GM18907 (cell line): ENCODE measurements around the gene USH1C.

Experiments used
- ATAC-seq: cut with Tn5 transposase; IDR thresholded peaks from one replicate; pipeline ENCODE4 v1.9.1; 2021; ENCODE audit warnings: mild to moderate bottlenecking, moderate library complexity; ENCODE audit not compliant: unreplicated experiment

The USH1C gene

DNA sequence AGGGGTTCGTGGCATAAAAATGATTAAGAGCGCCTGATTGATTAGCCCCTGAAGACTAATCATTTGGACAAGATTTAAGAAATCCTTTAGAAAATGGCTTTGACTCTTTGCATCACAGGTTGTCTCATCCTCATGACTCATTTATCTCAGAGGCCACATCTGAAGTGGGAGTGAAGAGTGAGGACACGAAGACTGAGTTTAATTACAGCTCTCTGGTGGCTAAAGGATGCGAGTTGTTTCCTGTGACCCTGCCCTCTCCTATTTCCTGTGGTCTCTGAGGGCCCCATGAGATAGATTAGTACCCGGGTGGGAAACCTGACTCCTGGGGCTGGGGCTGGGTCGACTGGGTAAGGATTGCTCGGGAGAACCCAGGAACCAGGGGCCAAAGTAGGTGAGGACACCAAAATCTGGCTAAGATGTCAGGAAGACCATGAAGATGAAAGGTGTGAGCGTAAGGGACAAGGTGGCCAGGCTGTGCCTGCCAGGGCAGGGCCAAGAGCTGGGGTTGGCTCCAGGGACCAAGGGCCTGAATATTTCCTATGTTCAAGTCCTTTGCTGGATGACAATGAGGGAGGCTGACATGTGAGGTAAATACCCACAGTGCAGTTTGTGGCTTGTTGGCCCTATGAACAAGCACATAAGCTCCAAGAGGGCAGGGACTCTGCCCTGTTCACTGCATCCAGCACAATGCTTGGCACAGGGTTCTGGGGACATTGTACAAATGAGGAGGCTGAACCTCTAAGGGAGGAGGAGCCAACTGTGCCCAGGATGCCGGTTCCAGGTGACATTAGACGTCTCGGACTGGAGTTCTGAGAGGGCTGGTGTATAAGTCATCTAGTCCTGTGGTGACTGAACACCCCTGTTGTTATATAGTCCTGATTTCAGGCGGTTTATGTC, 6.5 kb upstream of the USH1C start:
- no peak for ATAC-seq

DNA sequence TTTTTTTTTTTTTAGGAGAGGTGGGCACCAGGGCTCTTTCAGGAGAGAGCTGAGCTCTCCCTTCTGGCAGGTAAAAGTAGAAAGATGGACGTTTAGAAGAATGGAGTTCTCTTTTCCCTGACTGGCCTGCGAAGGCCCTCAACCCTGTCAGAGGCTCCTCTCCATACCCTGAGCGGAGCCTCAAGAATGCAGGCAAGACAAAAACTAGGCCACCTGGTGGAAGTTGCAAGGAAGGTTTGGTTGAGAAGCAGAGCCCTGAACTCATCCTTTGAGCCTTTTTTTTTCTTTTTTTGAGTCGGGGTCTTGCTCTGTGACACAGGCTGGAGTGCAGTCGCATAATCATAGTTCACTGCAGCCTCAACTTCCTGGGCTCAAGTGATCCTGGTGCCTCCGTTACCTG, 4.2 kb upstream of the USH1C start:
- no peak for ATAC-seq

DNA sequence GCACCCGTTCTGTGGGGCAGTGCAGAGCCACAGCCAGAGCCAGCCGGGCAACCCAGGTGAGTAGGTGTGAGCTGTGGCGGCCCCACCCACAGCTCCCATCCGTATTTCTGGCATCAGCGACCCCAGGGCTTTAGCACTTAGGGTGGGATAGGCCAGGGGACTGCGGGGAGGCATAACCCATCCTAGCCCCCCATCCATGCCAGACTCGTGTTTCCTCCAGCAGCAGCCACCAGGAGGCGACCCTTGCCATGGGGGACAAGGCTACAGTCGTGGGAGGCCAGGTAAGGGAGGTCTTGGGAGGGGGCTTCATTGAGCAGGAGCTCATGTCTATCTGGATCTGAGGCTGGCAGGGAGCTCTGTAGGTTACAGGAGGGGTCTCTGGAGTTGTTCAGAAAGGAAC, 3.7 kb upstream of the USH1C start:
- no peak for ATAC-seq

DNA sequence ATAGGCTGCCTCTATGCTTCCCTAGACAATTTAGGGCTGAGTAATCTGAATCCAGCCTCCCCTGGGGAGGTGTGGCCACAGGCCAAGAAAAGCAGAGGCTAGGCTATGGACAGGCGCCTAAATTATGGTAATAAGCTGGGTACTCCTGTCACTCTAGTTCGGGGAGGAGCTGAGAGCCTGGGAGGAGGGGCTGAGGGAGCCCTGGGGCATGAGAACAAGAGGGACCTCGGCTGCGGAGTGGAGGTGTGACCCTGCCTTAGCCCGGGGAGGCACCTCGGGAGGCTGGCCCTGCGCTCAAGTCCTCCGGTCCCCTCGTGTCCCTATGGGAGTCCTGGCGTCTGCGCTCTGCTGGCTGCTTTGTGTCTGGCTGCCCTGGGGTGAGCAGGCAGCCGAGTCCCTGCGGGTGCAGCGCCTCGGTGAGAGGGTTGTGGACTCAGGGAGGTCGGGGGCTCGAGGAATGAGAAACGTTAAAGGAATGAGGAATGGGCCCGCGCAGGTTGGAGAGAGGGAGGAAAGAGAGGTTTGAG, 2.9 kb upstream of the USH1C start, which contains the start of gene OTOG:
Gene OTOG (plus strand): TSS at position 209 of the 527 bp plus-strand sequence. CDS start 114 bp downstream, at position 323.
- ATAC-seq: no peak

DNA sequence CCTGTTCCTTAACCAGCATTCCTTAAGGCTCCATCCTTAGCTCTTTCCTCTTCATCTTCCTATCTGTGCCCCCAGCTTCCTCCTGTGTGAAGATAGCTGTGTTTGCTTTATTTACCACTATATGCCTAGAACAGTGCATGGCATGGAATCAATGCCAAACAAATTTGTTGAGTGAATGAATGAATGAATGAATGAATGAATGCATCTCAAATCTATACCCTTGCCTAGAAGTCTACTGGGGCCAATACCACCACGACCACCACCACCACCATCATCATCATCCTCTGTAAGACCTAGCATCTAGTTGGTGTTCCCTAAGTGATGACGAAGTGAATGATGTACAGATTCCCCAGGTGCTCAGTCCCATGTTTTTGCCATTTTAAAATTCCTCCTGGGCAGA, 2.0 kb upstream of the USH1C start:
- no peak for ATAC-seq

DNA sequence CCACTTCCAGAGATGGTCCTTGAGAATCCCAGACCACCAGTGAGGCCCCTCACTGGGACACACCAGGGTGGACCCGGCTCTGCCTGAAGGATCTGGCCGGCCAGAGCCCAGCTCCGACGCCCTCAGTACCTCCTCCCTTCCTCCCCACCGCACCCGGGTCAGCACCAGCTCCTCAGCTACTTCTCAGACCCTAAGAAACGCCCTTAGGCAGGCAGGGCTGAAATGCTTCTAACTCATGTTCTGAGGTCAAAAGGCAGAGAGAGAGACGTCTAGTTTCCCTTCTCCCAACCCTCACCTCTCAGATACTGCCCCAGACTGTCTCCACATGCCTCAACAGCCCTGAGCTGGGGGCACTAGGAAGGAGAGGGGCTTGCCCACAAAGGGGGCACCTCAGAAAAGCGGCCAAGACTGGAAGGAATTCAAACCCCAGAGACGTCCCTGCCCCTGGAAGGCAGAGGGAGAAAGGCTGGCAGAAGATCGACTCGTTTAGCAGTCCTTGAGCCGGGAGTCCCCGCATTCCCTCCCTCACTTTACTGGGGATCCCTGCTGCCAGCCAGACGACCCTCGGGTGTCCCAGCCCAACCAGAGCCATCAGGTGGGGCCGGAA, 539 bp downstream of the USH1C start:
- ATAC-seq: no peak

DNA sequence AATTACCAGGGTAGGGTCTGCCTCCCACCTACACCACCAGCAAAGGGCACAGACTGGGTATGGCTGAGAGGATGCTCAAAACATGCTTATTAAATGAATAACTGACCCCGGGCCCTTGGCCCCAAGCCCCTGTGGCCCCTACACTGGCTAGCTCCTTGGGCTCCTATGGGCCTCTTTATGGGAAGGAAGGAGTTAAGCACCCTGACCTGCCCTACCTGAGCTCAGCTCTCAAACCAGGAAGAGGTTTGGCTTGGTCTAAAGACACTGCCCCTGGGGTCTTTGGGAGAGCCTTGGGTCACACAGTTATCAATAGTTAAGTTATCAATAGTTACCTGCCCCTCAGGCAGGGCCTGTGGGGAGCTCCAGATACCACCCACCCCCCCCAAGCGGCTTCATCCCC, 1.2 kb downstream of the USH1C start:
- no peak for ATAC-seq

DNA sequence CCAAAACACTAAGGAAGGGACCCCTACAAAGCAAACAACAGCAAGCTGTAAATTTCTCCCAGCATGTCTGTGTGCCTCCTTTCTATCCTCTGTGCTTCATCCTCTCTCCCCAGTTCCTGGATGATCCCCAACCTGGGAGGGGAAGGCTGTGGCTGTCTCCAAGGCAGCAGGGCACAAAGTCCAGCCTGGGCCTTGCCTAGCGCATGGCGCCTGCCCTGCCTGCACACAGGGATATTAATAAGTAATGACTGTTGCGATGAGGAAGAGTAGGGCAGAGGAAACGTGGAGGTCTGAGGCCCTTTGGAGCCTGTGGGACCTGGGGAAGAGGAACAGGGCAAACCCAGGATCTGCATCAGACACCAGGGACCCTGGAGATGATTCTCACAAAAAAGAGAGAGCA, 2.0 kb downstream of the USH1C start:
- no peak for ATAC-seq

DNA sequence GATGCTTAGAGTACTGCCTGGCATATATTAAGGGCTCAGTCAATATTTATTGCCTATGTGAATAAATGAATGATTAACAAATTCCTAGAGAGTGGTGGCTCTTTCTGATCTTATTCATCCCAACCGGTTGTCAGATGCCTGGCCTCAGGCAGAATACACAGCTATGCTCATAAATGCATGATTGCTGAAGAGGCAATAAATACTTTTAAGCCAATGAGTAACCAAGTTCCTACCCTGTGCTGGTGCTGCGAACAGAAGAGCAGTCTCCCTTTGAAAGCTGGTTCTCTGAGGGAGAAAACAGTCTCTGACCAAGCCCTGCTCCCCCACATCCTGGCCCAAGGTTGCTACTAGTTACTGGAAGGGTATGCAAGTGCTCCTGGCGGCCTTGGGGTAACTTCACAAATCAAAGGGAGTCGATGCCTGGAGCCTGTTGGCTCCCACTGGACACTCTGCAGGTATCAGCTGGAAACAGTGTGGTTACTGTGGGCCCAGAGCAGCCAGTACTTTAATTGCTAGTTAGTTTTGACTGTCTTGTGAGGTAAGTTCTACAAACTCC, 2.8 kb downstream of the USH1C start:
- ATAC-seq: no peak

DNA sequence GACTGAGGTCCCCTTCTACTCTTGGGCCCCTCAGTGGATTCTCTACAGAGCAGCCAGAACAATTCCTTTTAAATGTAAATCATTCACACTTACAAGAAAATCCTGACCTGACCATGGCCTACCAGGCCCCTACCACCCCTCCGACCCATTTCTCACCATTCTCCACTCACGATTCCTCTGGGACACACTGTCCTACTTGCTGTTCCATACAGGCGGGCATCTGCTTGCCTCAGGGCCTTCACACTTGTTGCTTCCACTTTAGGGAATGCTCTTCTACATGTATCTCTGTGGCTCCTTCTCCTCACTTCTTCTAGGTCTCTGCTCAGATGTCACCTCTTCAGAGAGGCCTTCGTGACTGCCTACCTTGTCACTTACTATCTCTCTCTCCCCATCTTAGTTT, 3.4 kb downstream of the USH1C start:
- ATAC-seq: no peak

DNA sequence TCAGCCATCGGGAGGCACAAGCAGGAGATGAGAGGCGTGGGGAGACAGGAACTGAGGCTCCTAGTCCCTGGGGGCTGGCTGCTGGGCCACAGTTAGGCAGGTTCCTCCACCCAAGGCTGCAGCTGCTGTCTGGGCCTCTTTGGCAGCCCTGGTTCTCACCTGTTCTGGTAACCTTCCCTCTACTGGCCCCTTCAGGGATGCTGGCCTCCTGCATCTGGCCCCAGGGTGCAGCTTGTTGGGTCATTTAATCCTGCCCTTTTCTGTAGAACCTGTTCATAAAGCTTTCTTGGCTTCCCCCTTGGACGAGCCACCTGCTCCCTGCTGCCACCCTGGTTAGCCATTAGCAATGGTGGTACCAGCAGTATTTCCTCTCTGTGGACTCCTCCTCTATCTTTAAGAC, 5.5 kb downstream of the USH1C start:
- no peak for ATAC-seq

DNA sequence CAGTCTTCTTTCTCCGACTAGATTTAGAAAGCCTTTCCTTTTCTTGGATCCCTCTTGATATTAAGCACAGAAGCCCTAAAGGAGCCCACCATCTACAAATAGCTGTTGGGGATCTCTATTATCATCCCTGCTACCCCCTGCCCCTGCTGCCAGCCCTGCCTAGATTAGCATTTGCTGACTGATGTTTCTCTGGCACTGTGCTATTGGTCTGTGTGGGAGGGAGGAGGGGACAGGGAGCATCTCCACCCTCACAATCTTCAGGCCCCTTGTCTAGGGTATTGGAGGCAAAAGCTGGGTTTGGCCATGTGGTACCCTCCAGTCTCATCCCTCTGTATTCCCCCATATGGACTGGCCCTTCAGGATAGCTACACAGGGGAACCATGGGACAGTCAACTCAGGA, 6.2 kb downstream of the USH1C start:
- no peak for ATAC-seq

DNA sequence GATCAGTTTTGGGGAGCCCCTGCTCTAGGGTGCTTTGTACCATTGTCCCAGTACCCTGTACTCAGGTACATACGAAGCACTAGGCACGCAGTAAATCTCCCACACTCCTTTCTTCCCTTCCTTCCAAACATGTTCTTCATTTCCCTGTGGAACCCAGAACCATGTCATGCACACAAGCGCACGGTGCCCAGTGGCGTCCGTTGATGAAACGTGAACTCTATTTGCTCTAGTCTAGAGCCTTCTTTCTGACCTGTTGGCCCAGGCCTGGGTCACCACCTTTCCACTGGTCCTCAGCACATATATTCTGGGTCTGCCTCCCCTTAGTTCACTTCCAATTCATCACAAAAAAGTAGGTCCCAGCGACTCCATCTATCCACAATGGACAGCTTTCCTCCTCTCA, 7.0 kb downstream of the USH1C start:
- ATAC-seq: no peak

DNA sequence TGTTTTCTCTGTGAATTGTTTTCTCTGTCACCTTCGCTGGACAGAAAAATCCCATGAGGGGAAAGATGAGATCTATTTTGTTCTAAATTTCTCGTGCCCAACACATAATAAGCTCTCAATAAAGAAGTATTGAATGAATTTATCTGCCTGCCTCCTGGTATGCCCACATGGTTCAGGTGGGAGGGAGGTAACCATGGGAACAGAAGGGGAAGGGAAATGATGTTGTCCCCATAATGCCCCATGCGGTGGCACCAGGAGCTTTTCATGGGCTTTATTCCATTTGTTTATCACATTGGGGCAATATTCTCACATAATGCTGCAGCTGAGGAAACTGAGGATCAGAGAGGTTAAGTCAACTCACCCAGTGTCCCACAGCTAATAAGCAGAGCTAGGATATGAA, 8.7 kb downstream of the USH1C start:
- no peak for ATAC-seq

DNA sequence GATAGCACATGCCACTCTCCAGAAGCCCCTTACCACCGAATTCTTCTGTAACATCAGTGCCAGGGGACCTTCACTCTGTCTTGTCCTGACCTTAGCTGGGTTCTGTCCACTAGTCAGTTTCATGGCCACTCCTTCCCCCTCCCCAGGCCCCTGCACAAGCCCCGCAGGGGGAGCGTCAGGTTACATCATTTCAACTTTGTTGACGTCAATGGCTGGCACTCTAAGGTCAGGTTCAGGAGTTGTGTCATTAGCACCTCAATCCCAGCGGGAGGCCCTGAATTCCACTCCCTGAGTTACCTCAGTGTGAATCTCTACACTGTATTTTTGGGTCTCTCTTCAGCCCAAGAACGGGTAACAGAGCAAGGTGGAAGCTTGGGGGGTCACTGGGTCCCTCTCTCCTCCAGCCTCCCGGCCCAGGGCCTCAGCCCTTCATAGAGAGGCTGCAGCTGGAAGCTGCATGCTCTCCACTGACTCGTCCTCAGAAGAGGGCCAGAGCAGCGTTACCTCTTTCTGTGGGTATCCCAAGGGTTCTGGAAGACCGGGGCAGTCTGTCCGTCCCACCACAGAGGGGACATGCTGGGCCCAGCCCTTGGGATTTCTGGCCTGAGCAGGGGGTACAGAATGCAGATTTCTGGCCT, 10.3 kb downstream of the USH1C start:
- no peak for ATAC-seq

DNA sequence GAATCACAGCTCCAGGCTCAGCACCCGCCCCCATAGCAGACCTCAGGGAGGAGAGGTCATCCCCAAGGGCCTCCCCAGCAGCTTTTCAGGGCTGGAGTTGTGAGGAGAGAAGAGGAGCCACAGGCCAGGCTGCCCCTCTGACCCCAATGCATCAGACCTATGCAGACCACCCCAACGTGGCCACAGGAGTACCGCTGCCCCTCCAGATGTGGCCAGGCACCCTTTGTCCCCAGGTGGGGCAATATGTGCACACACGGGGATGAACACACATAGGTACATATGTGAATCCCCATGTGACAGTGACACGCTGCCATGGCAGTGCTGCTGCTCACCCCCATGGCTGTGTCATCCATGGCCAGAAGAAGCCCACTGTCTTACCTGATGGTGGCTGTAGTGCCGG, 10.9 kb downstream of the USH1C start:
- no peak for ATAC-seq

DNA sequence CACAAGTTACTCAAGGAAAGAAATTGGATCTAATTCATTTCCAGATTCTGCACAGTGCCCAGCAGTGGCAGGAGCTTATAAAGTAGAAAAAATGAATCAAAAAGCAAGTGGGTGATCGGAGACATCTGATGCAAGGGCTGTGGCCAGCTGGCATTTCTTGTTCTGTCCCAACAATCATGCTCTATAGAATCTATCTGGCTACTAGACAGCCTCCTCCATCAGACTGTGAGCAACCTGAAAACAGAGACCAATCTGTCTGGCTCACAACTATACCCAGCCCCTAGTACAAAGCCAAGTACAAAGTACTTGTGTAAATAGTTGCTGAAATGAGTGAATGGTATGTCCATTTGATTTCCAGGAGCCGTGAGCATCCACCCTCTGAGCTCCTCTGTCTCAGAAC, 11.4 kb downstream of the USH1C start:
- ATAC-seq: no peak

DNA sequence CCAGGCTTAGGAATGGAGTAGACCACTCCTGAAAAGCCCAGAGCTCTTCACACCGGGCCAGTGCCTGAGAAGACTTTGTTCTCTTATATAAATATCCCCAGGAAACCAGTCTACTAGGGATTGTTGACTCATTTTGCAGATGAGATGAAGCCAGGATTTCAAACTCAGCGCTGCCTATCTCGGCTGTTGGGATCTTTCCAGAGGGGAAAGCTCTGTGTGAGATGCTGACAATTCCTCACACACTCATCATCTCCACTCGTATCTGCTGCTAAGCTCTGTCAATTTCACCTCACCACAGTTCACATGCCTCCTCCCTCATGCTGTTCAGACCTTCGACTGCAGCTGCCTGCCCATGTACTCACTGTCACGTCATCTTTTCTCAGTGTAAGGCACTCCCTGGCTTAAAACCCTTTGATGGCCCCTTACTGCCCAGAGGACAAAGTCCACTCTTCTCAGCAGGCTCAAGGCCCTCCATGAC, 12.5 kb downstream of the USH1C start:
- no peak for ATAC-seq

DNA sequence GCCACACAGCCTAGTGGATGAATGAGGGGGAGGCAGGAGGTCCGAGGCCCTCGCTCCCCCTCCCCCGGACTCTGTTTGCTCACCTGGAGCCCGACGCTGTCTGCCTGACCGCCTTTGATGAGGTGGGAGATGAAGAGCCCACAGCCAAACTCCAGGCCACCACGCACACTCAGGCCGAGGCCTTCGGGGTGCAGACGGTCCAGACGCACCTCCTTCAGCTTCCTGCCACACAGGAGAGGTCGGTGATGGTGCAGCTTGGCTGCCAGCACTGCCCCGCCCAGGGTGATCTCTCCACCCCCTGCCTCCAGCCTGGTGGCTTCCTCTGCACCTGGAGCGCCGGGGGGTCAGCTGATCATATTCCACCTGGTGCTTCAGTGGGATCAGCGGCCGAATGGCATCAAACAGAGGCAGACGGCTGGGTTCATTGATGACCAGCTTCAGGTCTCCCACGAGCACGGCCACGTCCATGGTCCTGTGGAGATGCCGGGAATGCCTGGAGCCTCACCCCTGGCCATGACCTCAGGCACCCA, 13.1 kb downstream of the USH1C start:
- ATAC-seq: no peak

DNA sequence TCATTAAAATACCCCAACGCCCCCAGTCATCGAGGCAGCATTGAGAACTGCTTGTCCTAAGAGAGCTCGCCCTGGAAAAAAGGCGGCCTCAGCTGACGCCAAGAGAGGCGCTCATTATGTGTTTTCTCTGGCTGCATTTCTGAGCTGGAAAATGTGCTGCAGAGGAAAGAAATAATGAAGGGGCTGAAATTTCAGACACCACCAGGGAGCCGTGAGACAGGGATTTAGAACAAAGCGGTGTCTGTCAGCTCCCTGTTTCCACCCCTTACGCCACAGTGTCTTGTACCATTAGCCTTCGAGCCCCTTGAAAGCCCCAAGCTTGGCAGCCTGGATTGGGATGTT, 14.4 kb downstream of the USH1C start:
- ATAC-seq: no peak
